ENCODE measurements around the gene SHB.
A peak's percentile ranks its signal among the peaks of the same experiment; 100 is the strongest.
"Not testable (repeated sequence)": the region's sequence is repeated elsewhere in the genome, so short reads cannot be mapped to it uniquely, and the experiment has no call there.

SHB gene

DNA sequence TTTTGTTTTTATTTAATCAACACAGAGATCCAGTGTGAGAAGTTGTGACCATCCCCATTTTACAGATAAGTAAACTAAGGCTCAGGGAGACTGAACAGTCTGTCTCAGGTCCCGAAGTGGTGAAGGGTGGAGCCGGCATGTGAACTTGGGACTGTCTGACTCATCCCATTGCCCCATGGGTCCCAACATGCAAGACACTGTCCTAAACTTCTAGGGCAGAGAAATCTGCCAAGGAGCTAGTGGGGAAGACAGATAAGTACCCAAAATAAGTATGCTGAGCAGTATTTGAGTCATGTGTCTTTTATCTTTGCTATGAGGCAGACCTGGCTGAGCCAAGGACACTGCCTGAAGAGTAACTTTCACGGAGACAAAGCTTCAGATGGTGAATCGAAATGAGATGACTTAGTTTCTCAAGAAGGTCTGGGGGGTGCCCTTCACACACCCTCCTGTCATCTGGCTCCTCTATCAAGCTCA lies 100.8 kb downstream of the SHB start:
- TF ChIP-seq CTCF (conservative IDR thresholded peaks at IDR 0.05; ENCODE audit: low read length), result no peak
- peak; percentile 85 for DNase-seq (ENCODE audit: low read depth)
- no peak overlapping the region for H3K4me3 ChIP-seq (ENCODE audit: low read length)

DNA sequence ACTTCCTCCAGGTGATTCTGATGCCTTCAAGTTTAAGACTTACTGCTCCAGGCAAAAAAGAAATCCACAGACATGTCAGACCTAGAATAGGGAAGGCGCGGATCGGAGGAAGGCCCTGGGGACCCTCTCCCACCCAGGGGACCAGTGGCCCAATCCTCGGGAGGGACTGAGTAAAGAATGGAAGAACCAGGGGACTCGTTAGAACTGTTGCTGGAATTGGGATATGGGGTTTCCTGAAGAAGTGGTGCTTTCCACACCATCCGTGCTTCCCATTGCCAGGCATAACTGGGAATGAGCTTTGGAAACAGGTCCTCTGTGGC lies 101.3 kb downstream of the SHB start:
- no peak for DNase-seq (ENCODE audit: low read depth)
- no peak overlapping the region for H3K4me3 ChIP-seq (ENCODE audit: low read length)
- no peak for TF ChIP-seq CTCF (conservative IDR thresholded peaks at IDR 0.05; ENCODE audit: low read length)

GRCh38 chr9:37967014-37967760 lies 101.8 kb downstream of the SHB start:
- no peak overlapping the region for H3K4me3 ChIP-seq (ENCODE audit: low read length)
- DNase-seq (ENCODE audit: low read depth), result no peak
- TF ChIP-seq CTCF (conservative IDR thresholded peaks at IDR 0.05; ENCODE audit: low read length), result no peak

GRCh38 chr9:37966412-37967013 lies 102.5 kb downstream of the SHB start:
- no peak for DNase-seq (ENCODE audit: low read depth)

DNA sequence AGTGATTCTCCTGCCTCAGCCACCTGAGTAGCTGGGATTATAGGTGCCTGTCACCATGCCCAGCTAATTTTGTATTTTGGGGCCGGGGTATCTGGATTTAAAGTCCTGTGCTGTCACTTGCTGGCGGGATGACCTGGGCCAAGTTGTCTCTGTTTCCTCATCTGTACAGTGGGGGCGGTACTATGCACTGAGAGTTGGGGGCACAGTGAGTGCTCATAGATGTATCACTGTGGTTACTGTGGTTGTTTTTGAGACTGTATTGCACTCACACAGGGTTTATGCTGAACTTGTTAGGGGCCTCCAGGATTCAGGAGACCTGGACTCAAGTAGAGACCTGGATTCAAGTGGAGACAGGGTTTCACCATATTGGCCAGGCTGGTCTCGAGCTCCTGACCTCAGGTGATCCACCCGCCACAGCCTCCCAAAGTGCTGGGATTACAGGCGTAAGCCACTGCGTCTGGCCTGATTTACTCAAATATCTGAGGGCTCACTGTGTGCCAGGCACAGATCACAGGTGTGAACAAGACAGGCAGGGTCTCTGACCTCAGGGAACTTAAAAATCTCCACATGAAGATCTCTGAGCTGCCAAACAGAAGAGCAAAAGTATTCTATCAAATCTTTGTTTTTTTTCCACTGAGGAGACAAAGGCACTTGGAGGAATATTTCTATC lies 103.2 kb downstream of the SHB start:
- not testable (repeated sequence) for H3K4me3 ChIP-seq (ENCODE audit: low read length)
- DNase-seq (ENCODE audit: low read depth), result peak; percentile 30

More at GRCh38 chr9:37966412-37967013, 102.5 kb downstream of the SHB start:
- TF ChIP-seq CTCF (conservative IDR thresholded peaks at IDR 0.05; ENCODE audit: low read length), result no peak
- no peak overlapping the region for H3K4me3 ChIP-seq (ENCODE audit: low read length)

GRCh38 chr9:37965116-37965515 lies 103.9 kb downstream of the SHB start:
- no peak for DNase-seq (ENCODE audit: low read depth)
- H3K4me3 ChIP-seq (ENCODE audit: low read length), result no peak overlapping the region

GRCh38 chr9:37964740-37965081 lies 104.3 kb downstream of the SHB start:
- no peak for DNase-seq (ENCODE audit: low read depth)
- no peak overlapping the region for H3K4me3 ChIP-seq (ENCODE audit: low read length)
- no peak for TF ChIP-seq CTCF (conservative IDR thresholded peaks at IDR 0.05; ENCODE audit: low read length)

More at GRCh38 chr9:37965116-37965515, 103.9 kb downstream of the SHB start:
- TF ChIP-seq CTCF (conservative IDR thresholded peaks at IDR 0.05; ENCODE audit: low read length), result no peak

Data from AG10803 (cell line).